ENCODE data around the gene LRRN4. TPM values are rescaled to one million over a fixed set of nuclear protein-coding genes. Genes with fewer than 3 reads are reported as not detected.

LRRN4 gene
- total and polyA plus RNA-seq, 9 of the 15 experiments (the other 6 are each of a cell fraction or from before 2014, with no cell fraction given) = not detected

GRCh38 chr20:6046432-6046831 is 7.4 kb downstream of the LRRN4 start:
- BruUV-seq (replicated peaks) = no TSS peak
- ATAC-seq = no peak
- in situ Hi-C loops (cut with MboI) = no loop called here
- intact Hi-C loops (cut with micrococcal nuclease) = no loop called here
- no peaks in the 10 kb centered on the region for H3K9me3 ChIP-seq (replicated peaks; ENCODE audit: control insufficient read depth, insufficient read depth, low read depth, low read length)
- ChIA-PET CTCF (ENCODE audit: low intra/inter-chr PET ratio) (no interaction called here), POLR2A (interaction anchor here (0.6 kb wide), 1 partner anchor 12 kb away, joined by 3 read pairs; no protein-coding TSS in a partner anchor)
- no peaks in the 10 kb centered on the region for H3K79me2 ChIP-seq (ENCODE audit: control insufficient read depth, insufficient read depth, low read length)
- H3K27ac ChIP-seq (ENCODE audit: extremely low read depth, low read depth, low read length) = no peak overlapping the region
- H3K9ac ChIP-seq (ENCODE audit: insufficient read depth in 1 of 2, low read depth in 2 of 2, low read length in 2 of 2) = no peak overlapping the region
- H3K4me3 ChIP-seq = no peak overlapping the region
- FAIRE-seq = no peak
- H4K20me1 ChIP-seq (replicated peaks; ENCODE audit: control insufficient read depth, insufficient read depth, low read length) = no peaks in the 10 kb centered on the region
- DNase-seq (ENCODE audit: extremely low read depth in 1 of 4, low spot score in 3 of 4) = no peak
- no peaks in the 10 kb centered on the region for H3K27me3 ChIP-seq (ENCODE audit: control insufficient read depth in 2 of 2, insufficient read depth in 2 of 2, low read length in 2 of 2)
- TF ChIP-seq NELFE (IDR thresholded peaks at IDR 0.05; ENCODE audit: insufficient read depth, insufficient read length) (no peak), MEIS2 (IDR thresholded peaks at IDR 0.05; ENCODE audit: partially characterized antibody) (no peak), ZBTB2 (IDR thresholded peaks at IDR 0.05) (no peak), SAFB2 (IDR thresholded peaks at IDR 0.05; ENCODE audit: borderline replicate concordance, low read depth, low read length, severe bottlenecking) (no peak), STAG1 (CRISPR knock-in tag; IDR thresholded peaks at IDR 0.05; ENCODE audit: borderline replicate concordance) (no peak), HMBOX1 (IDR thresholded peaks at IDR 0.05) (no peak), TGIF2 (CRISPR knock-in tag; IDR thresholded peaks at IDR 0.05) (no peak), ARHGAP35 (IDR thresholded peaks at IDR 0.05; ENCODE audit: partially characterized antibody) (no peak), ZZZ3 (IDR thresholded peaks at IDR 0.05) (no peak), ID3 (CRISPR knock-in tag; IDR thresholded peaks at IDR 0.05) (no peak), ID3 (tag; IDR thresholded peaks at IDR 0.05) (no peak), NR0B1 (IDR thresholded peaks at IDR 0.05; ENCODE audit: partially characterized antibody) (no peak), HDAC1 (IDR thresholded peaks at IDR 0.05) (no peak), ZNF586 (CRISPR knock-in tag; conservative IDR thresholded peaks at IDR 0.05) (no peak), LARP7 (IDR thresholded peaks at IDR 0.05) (no peak), TCF7L2 (IDR thresholded peaks at IDR 0.05; ENCODE audit: low read depth, low read length) (no peak), FOXM1 (IDR thresholded peaks at IDR 0.05; ENCODE audit: low read depth) (no peak), FOXM1 (CRISPR knock-in tag; IDR thresholded peaks at IDR 0.05; ENCODE audit: low read depth) (no peak), RNF219 (CRISPR knock-in tag; IDR thresholded peaks at IDR 0.05) (no peak)
- peaks cover 0 to 8% of the 10 kb centered on the region in 2 experiments; a peak in 1 of 5 replicates for H3K4me1 ChIP-seq (replicated peaks in 1 of 2; ENCODE audit: control insufficient read depth in 2 of 2, insufficient read depth in 2 of 2, low read length in 2 of 2)
- no peak overlapping the region for H3K4me2 ChIP-seq (ENCODE audit: insufficient read depth, low read length)
- WGBS (ENCODE audit: insufficient coverage, low coverage, missing lambda C conversion rate) = 36% methylated on average over 1 of the region's 1 CpG
- H2AFZ ChIP-seq (ENCODE audit: low read depth, low read length) = no peak overlapping the region
- H3K36me3 ChIP-seq (ENCODE audit: control insufficient read depth, insufficient read depth, low read length) = peaks cover 3% of the 10 kb centered on the region; the same call in 1 of the 3 replicates
- no peaks in the 10 kb centered on the region for H3K9me1 ChIP-seq (ENCODE audit: control insufficient read depth, insufficient read depth, low read length)
